ENCODE measurements around the gene RBM27.
"Not testable (repeated sequence)": the region's sequence is repeated elsewhere in the genome, so short reads cannot be mapped to it uniquely, and the experiment has no call there.

RBM27 gene

DNA sequence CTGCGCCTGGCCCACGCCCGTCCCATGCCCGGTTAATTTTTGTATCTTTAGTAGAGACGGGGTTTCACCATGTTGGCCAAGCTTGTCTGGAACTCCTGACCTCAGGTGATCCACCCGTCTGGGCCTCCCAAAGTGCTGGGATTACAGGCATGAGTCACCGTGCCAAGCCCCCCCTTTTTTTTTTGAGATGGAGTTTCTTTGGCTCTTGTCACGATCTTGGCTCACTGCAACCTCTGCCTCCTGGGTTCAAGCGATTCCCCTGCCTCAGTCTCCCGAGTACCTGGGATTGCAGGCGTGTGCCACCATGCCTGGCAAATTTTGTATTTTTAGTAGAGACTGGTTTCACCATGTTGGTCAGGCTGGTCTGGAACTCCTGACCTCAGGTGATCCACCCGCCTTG is 1.6 kb upstream of the RBM27 start:
- intact Hi-C loops (cut with DNase I); DNase-seq: not testable (repeated sequence)

DNA sequence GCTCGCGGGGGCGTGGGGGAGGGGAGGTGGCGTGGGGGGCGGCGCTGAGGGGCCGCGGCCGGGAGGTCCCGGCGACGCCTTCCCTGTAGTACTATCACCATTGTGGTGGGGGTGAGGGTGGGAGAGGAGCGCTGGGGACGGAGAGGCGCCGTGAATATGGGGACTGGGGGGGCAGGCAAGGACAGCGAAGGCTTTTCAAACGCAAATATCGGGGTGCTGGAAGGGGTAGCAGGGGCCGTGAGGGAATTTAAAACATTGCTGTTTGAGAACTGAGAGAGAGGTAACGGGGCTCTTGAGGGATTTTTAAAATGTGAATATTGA is 427 bp downstream of the RBM27 start:
- peak in 4 of 42 donors; percentile 11 to 48 (median 24) for DNase-seq
- intact Hi-C loops (cut with DNase I) = no loop called here

DNA sequence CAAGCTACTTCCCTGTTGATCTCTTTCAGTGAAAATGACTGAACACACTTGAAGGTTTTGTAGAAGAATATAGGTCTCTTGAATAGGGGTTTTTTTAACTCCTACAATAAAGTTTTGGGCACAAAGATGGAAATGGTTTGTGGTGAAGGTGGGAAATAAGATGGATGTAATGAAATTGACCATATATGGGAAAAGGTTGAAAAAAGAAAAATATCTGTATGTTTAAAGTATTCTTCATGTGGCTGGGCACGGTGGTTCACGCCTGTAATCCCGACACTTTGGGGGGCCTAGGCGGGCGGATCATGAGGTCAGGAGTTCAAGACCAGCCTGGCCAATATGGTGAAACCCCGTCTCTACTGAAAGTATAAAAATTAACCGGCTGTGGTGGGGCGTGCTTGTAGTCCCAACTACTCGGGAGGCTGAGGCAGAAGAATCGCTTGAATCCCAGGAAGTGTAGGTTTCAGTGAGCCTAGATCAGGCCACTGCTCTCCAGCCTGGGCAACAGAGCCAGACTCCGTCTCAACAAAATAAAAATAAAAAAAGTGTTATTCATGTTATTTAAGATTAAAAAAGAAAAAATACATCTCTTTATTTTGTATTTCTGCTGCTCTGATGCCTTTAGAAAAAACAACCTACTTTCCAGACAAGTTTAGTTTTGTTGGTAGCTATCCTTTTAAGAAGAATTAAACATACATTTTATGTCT is 2.2 kb downstream of the RBM27 start:
- intact Hi-C loops (cut with DNase I) = no loop called here
- DNase-seq = no peak

DNA sequence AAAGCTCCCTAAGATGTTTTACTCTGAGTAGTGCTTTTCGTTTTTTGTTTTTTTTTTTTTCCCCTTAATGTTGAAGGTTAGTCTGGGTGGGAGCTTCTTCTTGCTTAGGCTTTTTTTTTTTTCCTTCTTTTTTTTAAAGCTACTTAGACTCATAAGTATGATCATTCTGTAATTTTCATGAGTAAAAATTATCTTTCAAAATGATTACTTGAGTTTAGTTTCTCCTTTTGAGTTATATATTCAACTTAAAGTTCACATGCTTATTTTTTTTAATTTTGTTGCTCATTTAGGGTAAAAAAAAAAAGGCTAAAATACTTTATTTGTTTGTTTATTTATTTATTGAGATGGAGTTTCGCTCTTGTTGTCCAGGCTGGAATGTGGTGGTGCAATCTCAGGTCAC is 2.9 kb downstream of the RBM27 start:
- intact Hi-C loops (cut with DNase I) = no loop called here
- no peak for DNase-seq

DNA sequence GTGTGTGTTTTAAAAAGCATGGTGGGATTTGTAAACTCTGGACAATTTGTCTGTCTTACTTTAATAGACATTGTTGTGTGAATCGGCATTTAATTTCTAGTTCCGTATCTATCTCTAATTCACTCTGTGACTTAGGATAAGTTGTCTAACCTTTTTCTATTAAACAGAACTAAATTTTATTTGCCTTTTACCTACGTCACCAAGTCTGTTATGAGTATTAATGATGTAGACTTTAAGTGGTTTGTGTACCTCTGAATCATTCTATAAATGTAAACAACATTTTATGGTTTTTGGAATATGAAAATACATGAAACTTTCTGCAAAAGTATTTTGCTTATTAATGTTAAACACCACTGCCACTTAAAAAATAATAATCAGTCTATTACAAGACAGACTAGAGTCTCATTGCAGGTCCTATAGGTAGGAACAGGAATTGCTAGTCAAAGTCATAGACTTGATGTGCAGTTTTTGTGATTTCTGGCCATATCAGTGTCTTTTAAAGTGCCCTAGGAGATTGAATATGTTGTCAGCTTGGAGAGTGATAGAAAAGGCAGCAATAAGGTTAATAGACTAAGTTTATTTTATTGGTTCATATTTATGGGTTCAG is 5.6 kb downstream of the RBM27 start:
- intact Hi-C loops (cut with DNase I) = no loop called here

DNA sequence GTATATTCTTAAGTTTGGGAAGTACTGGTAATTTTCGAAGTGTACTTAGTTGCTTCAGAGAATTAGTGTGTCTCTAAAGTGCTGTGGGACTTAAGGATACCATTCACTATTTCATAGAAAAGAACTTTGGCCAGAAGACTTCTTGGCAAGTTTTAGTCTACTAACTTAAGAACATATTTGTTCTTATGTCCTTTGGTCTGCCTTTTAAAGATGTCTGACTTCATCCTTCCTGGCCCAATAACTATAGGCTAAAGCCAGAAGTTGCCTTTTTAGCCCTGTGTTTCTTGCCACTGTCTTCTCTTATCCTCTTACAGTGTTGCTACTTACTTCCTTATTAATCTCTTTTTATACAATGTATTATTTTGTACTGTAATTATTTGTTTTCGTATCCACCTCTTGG is 6.3 kb downstream of the RBM27 start:
- intact Hi-C loops (cut with DNase I) = no loop called here
- no peak for DNase-seq

More for the DNA sequence above, 5.6 kb downstream of the RBM27 start:
- no peak for DNase-seq

DNA sequence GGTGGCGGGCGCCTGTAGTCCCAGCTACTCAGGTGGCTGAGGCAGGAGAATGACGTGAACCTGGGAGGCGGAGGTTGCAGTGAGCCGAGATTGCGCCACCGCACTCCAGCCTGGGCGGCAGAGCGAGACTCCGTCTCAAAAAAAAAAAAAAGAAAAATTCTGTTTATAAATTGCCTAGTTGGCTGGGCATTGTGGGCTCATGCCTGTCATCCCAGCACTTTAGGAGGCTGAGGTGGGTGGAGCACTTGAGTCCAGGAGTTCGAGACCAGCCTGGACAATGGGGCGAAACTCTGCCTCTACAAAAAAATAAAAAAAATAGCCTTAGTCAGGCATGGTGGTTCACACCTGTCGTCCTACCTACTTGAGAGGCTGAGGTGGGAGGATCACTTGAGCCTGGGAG is 7.4 kb downstream of the RBM27 start:
- intact Hi-C loops (cut with DNase I); DNase-seq: not testable (repeated sequence)

DNA sequence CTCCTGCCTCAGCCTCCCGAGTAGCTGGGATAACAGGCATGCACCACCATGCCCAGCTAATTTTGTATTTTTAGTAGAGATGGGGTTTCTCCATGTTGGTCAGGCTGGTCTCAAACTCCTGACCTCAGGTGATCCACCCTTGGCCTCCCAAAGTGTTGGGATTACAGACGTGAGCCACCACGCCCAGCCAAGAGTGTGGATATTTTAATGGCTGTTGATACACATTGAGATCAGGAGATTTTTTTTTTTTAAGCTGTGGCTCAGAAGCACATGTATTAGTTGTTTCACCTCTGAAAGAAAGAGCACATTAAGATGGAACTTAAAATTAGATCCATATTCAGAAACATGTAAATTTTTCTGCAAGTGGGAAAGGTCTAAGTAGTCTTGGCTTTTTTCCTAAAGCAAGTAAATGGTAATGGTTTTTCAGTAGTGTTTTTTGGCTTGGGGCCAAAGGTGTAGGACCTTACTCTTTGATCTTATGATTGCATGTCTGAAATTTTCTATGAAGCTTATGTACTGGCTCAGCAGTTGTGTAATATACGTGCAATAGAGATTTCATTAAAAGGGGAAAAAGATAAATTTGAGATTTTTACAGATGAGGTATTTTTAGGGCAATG is 9.9 kb downstream of the RBM27 start:
- intact Hi-C loops (cut with DNase I) = no loop called here
- no peak for DNase-seq

DNA sequence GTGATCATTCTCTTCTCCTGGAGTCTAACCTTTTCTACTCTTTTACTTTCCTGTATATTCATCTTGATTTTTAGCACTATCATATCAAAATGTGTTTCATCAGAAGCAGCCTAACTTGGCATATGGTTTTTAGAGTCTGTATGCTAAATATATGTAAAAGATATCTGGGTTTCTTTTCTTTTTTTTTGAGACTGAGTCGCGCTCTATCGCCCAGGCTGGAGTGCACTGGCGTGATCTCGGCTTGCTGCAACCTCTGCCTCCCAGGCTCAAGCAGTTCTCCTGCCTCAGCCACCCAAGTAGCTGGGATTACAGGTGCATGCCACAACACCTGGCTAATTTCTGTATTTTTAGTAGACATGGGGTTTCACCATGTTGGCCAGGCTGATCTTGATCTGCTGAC is 11.5 kb downstream of the RBM27 start:
- intact Hi-C loops (cut with DNase I); DNase-seq: not testable (repeated sequence)

DNA sequence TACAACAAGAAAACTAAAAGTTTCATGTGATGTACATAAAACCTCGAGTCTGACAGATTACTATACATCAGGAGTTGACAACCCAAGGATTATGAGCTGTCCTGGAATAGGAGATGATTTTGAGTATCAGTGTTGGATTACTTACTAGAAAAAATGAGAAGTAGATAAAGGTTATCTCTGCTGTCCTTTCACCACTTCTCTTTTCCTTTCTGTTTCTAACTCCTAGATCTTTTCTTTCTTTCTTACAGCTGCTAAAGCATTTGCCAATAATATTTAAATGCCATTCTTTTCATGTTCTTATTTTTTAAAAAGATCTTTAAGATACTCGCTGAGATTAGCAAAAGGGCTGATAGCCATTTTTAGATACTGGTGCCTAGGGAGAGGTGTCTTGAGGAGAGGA is 14.8 kb downstream of the RBM27 start:
- intact Hi-C loops (cut with DNase I) = no loop called here
- no peak for DNase-seq

DNA sequence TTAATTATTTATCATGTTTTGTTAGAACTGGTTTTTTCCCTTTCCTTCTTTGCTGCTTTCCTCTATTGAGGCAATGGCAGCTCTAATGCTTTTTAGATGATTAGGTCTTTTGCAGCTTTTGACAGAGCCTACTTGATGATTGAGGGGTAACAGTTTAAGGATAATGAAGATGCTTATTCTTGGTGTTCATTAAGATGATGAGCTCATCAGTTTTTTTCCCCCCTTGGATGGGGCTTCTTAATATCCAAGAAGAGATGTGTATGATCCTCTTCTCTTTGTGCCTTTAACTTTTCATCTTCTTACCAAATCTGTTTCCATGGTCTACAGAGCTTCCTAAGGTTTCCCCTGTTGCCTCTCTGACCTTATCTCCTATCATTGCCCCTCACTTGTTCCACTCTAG is 15.8 kb downstream of the RBM27 start:
- intact Hi-C loops (cut with DNase I) = no loop called here
- no peak for DNase-seq

DNA sequence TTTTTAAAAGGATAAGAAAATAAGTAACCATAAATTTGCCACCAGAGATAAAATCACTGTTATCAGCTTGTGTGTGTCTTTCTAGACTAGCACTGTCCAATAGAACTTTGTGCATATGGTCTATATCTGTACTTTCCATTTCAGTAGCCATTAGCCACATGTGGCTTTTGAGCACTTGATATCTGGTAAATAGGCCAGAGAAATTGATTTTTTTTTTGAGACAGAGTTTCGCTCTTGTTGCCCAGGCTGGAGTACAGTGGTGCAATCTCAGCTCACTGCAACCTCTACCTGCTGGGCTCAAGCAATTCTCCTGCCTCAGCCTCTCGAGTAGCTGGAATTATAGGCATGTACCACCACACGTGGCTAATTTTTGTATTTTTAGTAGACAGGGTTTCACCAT is 17.8 kb downstream of the RBM27 start:
- intact Hi-C loops (cut with DNase I) = no loop called here
- no peak for DNase-seq

DNA sequence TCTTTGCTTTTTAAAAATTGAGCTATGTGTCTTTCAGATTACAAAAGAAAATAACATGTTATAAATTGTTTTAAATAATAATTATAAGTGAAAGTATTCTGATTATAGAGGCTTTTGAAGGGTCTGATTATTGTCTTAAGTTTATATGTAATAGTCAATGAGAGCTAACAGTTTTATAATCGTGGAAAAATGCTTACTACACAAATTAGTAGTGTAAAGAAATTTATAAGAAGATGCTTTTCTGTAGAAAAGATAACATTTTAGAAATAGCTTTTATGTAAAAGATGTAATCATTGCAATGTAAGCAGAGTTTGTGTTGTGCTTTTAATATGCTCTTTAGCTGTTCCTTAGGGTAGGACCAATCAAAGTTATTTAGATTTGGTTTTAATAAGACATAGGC is 18.6 kb downstream of the RBM27 start:
- intact Hi-C loops (cut with DNase I) = no loop called here

DNA sequence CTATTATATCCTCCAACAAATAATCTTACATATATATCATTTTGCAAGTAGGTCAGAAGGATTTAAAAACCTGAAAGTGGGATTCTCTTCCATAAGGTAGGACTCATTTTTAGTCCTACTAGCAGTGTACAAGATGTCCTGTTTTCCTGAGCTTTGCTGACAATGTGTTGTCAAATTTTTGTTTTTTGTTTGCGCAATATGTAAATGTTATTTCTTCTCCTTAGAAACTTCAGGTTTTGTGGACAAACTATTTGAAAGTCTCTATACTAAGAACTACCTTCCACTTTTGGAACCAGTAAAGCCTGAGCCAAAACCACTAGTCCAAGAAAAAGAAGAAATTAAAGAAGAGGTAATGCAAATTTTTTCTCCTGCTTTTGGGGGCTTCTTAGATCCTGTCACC is 19.8 kb downstream of the RBM27 start:
- DNase-seq = no peak
- intact Hi-C loops (cut with DNase I) = no loop called here

More for the DNA sequence above, 18.6 kb downstream of the RBM27 start:
- DNase-seq = no peak

DNA sequence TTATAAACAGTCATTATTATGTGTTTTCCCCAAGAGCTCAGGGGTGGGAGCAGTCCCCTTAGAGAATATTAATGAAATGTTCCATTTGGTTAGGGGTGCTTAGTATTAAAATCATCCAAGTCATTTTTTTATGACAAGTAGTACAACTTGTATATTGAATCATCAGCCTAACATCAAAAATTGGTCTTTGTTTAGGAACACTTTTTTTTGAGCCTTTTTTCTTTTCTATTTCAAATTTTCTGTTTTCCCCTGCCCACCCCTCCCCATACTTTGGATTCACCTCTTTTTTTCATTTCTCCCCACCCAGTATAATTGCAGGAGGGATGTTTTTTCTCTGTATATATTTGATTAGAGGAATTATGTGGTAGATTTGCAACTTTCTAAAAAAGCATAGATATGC is 25.8 kb downstream of the RBM27 start:
- intact Hi-C loops (cut with DNase I) = no loop called here
- DNase-seq = no peak

DNA sequence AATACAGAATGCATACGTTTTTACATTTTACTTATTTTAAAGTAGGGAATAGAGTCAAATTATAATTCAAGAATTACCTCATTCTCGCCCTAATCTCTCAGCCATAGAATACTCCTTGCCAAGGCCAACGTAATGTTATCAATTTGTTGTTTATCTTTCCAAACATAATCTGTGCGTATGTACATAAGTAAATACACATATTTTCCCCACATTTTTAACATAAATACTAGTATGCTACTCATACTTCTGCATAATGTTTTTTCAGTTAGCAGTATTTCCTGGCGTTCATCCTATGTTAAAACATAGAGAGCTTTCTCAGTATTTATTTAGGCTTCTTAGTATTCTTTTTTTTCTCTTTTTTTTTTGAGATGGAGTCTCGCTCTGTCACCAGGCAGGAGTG is 28.8 kb downstream of the RBM27 start:
- DNase-seq = no peak
- intact Hi-C loops (cut with DNase I) = no loop called here

DNA sequence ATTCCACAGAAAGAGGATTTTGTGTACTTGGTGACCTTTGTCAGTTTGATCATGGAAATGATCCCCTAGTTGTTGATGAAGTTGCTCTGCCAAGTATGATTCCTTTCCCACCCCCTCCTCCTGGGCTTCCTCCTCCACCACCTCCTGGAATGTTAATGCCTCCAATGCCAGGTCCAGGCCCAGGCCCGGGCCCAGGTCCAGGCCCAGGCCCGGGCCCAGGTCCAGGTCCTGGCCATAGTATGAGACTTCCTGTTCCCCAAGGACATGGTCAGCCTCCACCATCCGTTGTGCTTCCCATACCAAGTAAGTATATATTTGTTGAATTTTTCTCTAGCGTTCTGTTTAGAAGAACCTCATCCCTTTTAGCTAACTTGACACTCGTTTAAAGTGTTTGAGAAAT is 30.0 kb downstream of the RBM27 start:
- DNase-seq = peak in 3 of 42 donors; percentile 1 to 11 (median 7)
- intact Hi-C loops (cut with DNase I) = no loop called here

DNA sequence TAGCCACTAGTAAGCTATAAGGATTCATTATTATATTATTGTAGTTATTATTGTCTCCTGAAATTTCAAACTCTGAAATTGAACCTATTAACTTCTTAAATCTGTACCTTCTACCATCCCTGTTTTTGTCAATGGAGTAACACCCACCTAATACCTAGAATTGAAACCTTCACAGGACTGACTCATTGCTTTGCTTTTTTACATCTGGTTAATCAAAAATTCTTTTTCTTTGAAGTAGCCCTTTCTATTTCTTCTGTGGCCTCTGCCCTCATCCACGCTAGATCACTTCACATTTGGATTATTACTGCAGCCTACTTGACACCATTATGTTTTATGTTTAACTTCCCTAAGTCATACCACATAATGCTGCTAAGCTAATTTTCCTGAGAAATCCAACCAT is 35.6 kb downstream of the RBM27 start:
- intact Hi-C loops (cut with DNase I) = no loop called here
- no peak for DNase-seq

DNA sequence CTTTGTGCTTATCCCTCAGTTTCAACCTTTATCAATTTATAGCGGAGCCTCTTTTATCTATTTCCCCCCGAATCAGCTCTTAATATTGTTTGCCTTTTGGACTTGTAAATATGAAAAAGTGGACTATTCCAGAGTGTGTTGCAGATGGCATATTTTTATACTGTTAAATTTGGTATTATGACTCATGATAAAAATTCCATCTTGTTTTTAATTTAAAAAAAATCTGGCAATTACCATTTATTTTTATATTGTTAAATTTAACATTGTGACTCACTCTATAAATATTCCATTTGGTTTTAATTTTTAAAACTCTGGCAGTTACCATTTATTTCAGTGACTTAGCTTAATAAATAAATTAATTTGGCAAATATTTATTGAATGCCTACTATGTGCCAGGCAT is 37.5 kb downstream of the RBM27 start:
- intact Hi-C loops (cut with DNase I) = no loop called here
- no peak for DNase-seq

DNA sequence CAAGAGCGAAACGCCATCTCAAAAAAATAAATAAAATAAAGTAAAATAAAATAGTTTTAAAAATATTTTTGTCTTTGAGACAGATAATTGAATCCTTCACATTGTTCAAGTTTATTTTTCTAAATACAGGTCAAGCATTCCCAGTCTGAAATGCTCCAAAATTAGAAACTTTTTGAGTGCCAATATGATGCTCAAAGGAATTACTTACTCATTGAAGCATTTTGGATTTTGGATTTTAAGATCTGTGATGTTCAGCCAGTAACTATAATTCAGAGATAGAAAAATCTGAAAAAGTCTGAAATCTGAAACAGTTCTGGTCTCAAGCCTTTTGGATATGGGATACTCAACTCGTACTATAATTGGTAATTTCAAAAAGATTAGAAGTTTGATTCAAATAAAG is 39.8 kb downstream of the RBM27 start:
- intact Hi-C loops (cut with DNase I) = no loop called here
- no peak for DNase-seq

DNA sequence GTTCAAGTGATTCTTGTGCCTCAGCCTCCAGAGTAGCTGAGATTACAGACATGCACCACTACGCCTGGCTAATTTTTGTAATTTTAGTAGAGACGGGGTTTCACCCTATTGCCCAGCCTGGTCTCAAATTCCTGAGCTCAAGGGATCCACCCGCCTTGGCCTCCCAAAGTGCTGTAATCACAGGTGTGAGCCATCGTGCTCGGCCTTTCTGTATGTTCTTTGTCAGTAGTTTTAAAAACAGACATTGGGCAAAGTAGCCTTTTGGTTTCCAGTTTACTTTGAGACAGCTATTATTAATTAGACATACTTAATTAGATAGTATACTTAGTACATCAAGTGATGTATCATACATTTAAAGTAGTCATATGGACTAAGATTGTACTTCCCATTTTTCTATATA is 45.2 kb downstream of the RBM27 start:
- no peak for DNase-seq
- intact Hi-C loops (cut with DNase I) = no loop called here

Measured in head of caudate nucleus (tissue), 42 donors.